H1 (cell line): Measurements from ENCODE around the gene CTDNEP1. TPM values are rescaled to one million over a fixed set of nuclear protein-coding genes. Genes with fewer than 3 reads are reported as not detected.

Experiments
- CTCF ChIA-PET: fragments of 300-600 bp; sonication (Branson Sonifier 250); formaldehyde crosslinking; loops from one replicate; lab custom pipeline; 2021; ENCODE audit not compliant: partially characterized antibody; lab: Charles Lee
- POLR2A ChIA-PET: fragments of 300-600 bp; sonication (Branson Sonifier 250); formaldehyde crosslinking; loops from one replicate; lab custom pipeline; 2021; ENCODE audit warnings: inconsistent platforms; ENCODE audit not compliant: partially characterized antibody; lab: Charles Lee
- DNase-seq, 2 experiments: peaks; one replicate each; pipeline versions ENCODE4 v3.0.0 to v3.0.0-alpha.2; 2010 to 2022; ENCODE audit warnings: low spot score in 2 of 2, low read depth in 1 of 2, mixed read lengths in 1 of 2
- FAIRE-seq: peaks from 2 replicates; lab custom pipeline; 2011; peaks lifted over from hg19 to GRCh38; lab: Jason Lieb, UNC
- H2AFZ ChIP-seq: 2 replicates; pipeline ENCODE4 v1.8.1; 2012; ENCODE audit warnings: low read length, inconsistent platforms
- H2AK5ac ChIP-seq: 2 replicates; pipeline ENCODE4 v1.6.1; 2013; ENCODE audit warnings: low read depth, low read length
- H2BK120ac ChIP-seq: replicated peaks from 2 replicates; pipeline ENCODE3; 2013; ENCODE audit warnings: low read depth, low read length, inconsistent platforms
- H2BK12ac ChIP-seq: 2 replicates; pipeline ENCODE4 v1.6.1; 2013; ENCODE audit warnings: low read depth, low read length
- H2BK15ac ChIP-seq: 2 replicates; pipeline ENCODE4 v1.6.1; 2013; ENCODE audit warnings: low read length
- H2BK20ac ChIP-seq: 2 replicates; pipeline ENCODE4 v1.6.1; 2013; ENCODE audit warnings: low read length
- H2BK5ac ChIP-seq: 2 replicates; pipeline ENCODE4 v1.6.1; 2013; ENCODE audit warnings: low read depth, low read length
- H3K14ac ChIP-seq: 2 replicates; pipeline ENCODE4 v1.6.1; 2013; ENCODE audit warnings: inconsistent platforms; ENCODE audit not compliant: insufficient read length
- H3K18ac ChIP-seq: 2 replicates; pipeline ENCODE4 v1.6.1; 2013; ENCODE audit warnings: low read length; ENCODE audit errors: extremely low read depth
- H3K23ac ChIP-seq: 2 replicates; pipeline ENCODE4 v1.6.1; 2013; ENCODE audit warnings: inconsistent platforms; ENCODE audit not compliant: insufficient read length
- H3K23me2 ChIP-seq: 2 replicates; pipeline ENCODE4 v1.6.1; 2013; ENCODE audit warnings: low read depth, low read length
- H3K27ac ChIP-seq: 2 replicates; pipeline ENCODE4 v1.6.1; 2011; ENCODE audit warnings: low read depth, low read length, inconsistent platforms
- H3K27me3 ChIP-seq, 4 experiments: replicated peaks in 1 of 4; 1 replicate in 1 of 4; 2 replicates in 3 of 4; pipeline versions ENCODE4 v1.6.1 to v1.8.1; 2011 to 2013; ENCODE audit warnings: low read length in 3 of 4, mild to moderate bottlenecking in 3 of 4, inconsistent platforms in 2 of 4, mixed read lengths in 2 of 4, moderate library complexity in 1 of 4; ENCODE audit not compliant: control insufficient read depth in 3 of 4, insufficient read depth in 3 of 4; ENCODE audit errors: extremely low read depth in 1 of 4
- H3K36me3 ChIP-seq, 4 experiments: 2 replicates each; pipeline versions ENCODE4 v1.6.1 to v1.8.1; 2011 to 2013; ENCODE audit warnings: mild to moderate bottlenecking in 4 of 4, low read length in 3 of 4, moderate library complexity in 2 of 4, control low read depth in 1 of 4, inconsistent platforms in 1 of 4; ENCODE audit not compliant: insufficient read depth in 4 of 4, control insufficient read depth in 2 of 4
- H3K4ac ChIP-seq: replicated peaks from 2 replicates; pipeline ENCODE3; 2013; ENCODE audit warnings: low read length, low read depth, mixed read lengths, inconsistent platforms; ENCODE audit not compliant: insufficient read length
- H3K4me1 ChIP-seq, 4 experiments: replicated peaks in 1 of 4; 1 replicate in 1 of 4; 2 replicates in 3 of 4; pipeline versions ENCODE4 v1.6.1 to v1.8.1; 2011 to 2013; ENCODE audit warnings: low read length in 3 of 4, inconsistent platforms in 2 of 4, mixed read lengths in 1 of 4; ENCODE audit not compliant: insufficient read depth in 4 of 4, control insufficient read depth in 3 of 4
- H3K4me2 ChIP-seq, 2 experiments: 2 replicates each; pipeline versions ENCODE4 v1.6.1 to v1.8.1; 2011 to 2013; ENCODE audit warnings: low read depth in 2 of 2, low read length in 2 of 2, control low read depth in 1 of 2, inconsistent platforms in 1 of 2, mild to moderate bottlenecking in 1 of 2; ENCODE audit not compliant: insufficient read depth in 1 of 2
- H3K4me3 ChIP-seq, 4 experiments: fragments of 200-600, 300-600 bp in 1 of 4; sonication (generic), shearing (Covaris generic), sonication (Bioruptor Twin) in 1 of 4; 2 replicates each; pipeline versions ENCODE4 v1.5.1 to v1.8.1; 2011 to 2016; ENCODE audit warnings: low read length in 4 of 4, low read depth in 3 of 4, control low read depth in 2 of 4, inconsistent platforms in 2 of 4, mild to moderate bottlenecking in 2 of 4, mixed read lengths in 1 of 4, moderate library complexity in 1 of 4; ENCODE audit not compliant: insufficient read depth in 2 of 4; ENCODE audit errors: extremely low read depth in 1 of 4
- H3K56ac ChIP-seq: replicated peaks from 2 replicates; pipeline ENCODE3; 2013; ENCODE audit warnings: low read depth, mild to moderate bottlenecking, mixed read lengths, low read length, inconsistent platforms; ENCODE audit not compliant: insufficient read length
- H3K79me1 ChIP-seq: 2 replicates; pipeline ENCODE4 v1.6.1; 2013; ENCODE audit warnings: low read depth, low read length, control low read depth
- H3K79me2 ChIP-seq, 2 experiments: 2 replicates each; pipeline versions ENCODE4 v1.6.1 to v1.8.1; 2012 to 2013; ENCODE audit warnings: low read length in 2 of 2, mild to moderate bottlenecking in 2 of 2, inconsistent platforms in 1 of 2; ENCODE audit not compliant: insufficient read depth in 2 of 2, control insufficient read depth in 1 of 2
- H3K9ac ChIP-seq, 4 experiments: replicated peaks in 1 of 4; 1 replicate in 1 of 4; 2 replicates in 3 of 4; pipeline versions ENCODE4 v1.6.1 to v1.8.1; 2011 to 2013; ENCODE audit warnings: low read depth in 3 of 4, low read length in 3 of 4, control low read depth in 2 of 4, mild to moderate bottlenecking in 2 of 4, moderate library complexity in 2 of 4, inconsistent platforms in 1 of 4; ENCODE audit errors: extremely low read depth in 1 of 4
- H3K9me3 ChIP-seq, 2 experiments: 2 replicates each; pipeline versions ENCODE4 v1.6.1 to v1.8.1; 2012 to 2013; ENCODE audit warnings: mild to moderate bottlenecking in 2 of 2, moderate library complexity in 2 of 2, control low read depth in 1 of 2, inconsistent platforms in 1 of 2, low read depth in 1 of 2, low read length in 1 of 2, mixed read lengths in 1 of 2; ENCODE audit not compliant: insufficient read depth in 2 of 2
- H4K20me1 ChIP-seq, 2 experiments: replicated peaks in 1 of 2; 2 replicates each; pipeline versions ENCODE3 to v1.8.1; 2011 to 2013; ENCODE audit warnings: inconsistent platforms in 2 of 2, low read length in 2 of 2, mild to moderate bottlenecking in 1 of 2; ENCODE audit not compliant: insufficient read depth in 2 of 2, control insufficient read depth in 1 of 2
- H4K5ac ChIP-seq: 2 replicates; pipeline ENCODE4 v1.6.1; 2013; ENCODE audit warnings: low read length, low read depth, mixed read lengths, inconsistent platforms; ENCODE audit not compliant: insufficient read length
- H4K8ac ChIP-seq: 2 replicates; pipeline ENCODE4 v1.8.0; 2013; ENCODE audit warnings: mild to moderate bottlenecking, moderate library complexity, low read length, inconsistent platforms; ENCODE audit not compliant: insufficient read depth; ENCODE audit errors: extremely low read depth
- H4K91ac ChIP-seq: replicated peaks from 2 replicates; pipeline ENCODE3; 2013; ENCODE audit warnings: low read length, mixed read lengths, inconsistent platforms; ENCODE audit not compliant: insufficient read length
- ASH2L ChIP-seq: fragments of 200-600, 300-600 bp; sonication (generic); IDR thresholded peaks from one replicate; pipeline ENCODE4 v1.7.1; 2017; ENCODE audit warnings: low read length
- BCL11A ChIP-seq, 2 experiments: IDR thresholded peaks; one replicate each; pipeline ENCODE4 v1.6.1; 2011; ENCODE audit warnings: low read depth in 2 of 2, low read length in 2 of 2, mild to moderate bottlenecking in 2 of 2
- CTBP2 ChIP-seq: IDR thresholded peaks from 2 replicates; pipeline ENCODE4 v1.7.0; 2011; ENCODE audit warnings: borderline replicate concordance, mild to moderate bottlenecking, moderate library complexity, mixed read lengths, low read length; ENCODE audit not compliant: insufficient read depth, insufficient read length
- CTCF ChIP-seq, 3 experiments: IDR thresholded peaks; 1 replicate in 2 of 3; 2 replicates in 1 of 3; pipeline versions ENCODE4 v1.5.1 to v1.6.1; 2011; ENCODE audit warnings: low read length in 3 of 3, mild to moderate bottlenecking in 3 of 3, inconsistent platforms in 2 of 3, low read depth in 1 of 3, moderate library complexity in 1 of 3; ENCODE audit not compliant: insufficient read depth in 1 of 3; ENCODE audit errors: control extremely low read depth in 1 of 3
- KDM4A ChIP-seq: IDR thresholded peaks from one replicate; pipeline ENCODE4 v1.7.1; 2012; ENCODE audit warnings: low read depth, mild to moderate bottlenecking, moderate library complexity, low read length, inconsistent platforms; ENCODE audit not compliant: severe bottlenecking
- MAFK ChIP-seq: IDR thresholded peaks from 2 replicates; pipeline ENCODE4 v1.6.1; 2012; ENCODE audit warnings: low read depth, mild to moderate bottlenecking, improper control_type of control experiment, low read length
- RXRA ChIP-seq: IDR thresholded peaks from 2 replicates; pipeline ENCODE4 v1.6.1; 2011; ENCODE audit warnings: low read depth, mild to moderate bottlenecking, low read length, moderate library complexity; ENCODE audit not compliant: insufficient read depth
- SP2 ChIP-seq: IDR thresholded peaks from 2 replicates; pipeline ENCODE4 v1.6.1; 2012; ENCODE audit warnings: mild to moderate bottlenecking, low read length, inconsistent platforms
- WGBS, 2 experiments: shearing (Covaris generic) in 1 of 2; methylation state at CpG; one replicate each; pipeline versions ENCODE4 v1.1.6 to v1.1.7; 2013 to 2015; ENCODE audit warnings: low lambda C conversion rate in 2 of 2, mixed read lengths in 2 of 2, inconsistent platforms in 1 of 2, low coverage in 1 of 2, missing lambda C conversion rate in 1 of 2; ENCODE audit not compliant: insufficient replicate concordance in 2 of 2, insufficient coverage in 1 of 2, insufficient read length in 1 of 2; ENCODE audit errors: extremely low coverage in 1 of 2, missing lambda C conversion rate in 1 of 2; 5-methylcytosine and 5-hydroxymethylcytosine counted together
- polyA plus RNA-seq, 7 experiments: library from polyadenylated mRNA; depleted of rRNA in 3 of 7; stranded (reverse) in 5 of 7; unstranded in 2 of 7; fragments of >200 nt in 5 of 7; fragments of 200-250 nt in 2 of 7; gene quantifications; 1 replicate in 5 of 7; 2 replicates in 1 of 7; 4 replicates in 1 of 7; pipeline versions ENCODE4 v1.2.1 to v1.2.3, GENCODE V29; 2011 to 2013; ENCODE audit warnings: missing spikeins in 2 of 7, mixed read lengths in 2 of 7
- total RNA-seq: library from RNA; stranded (reverse); fragmentation: NEBNext Ultra II Directional; extraction: Animal tissue kit (Norgen Biotek cat#: 25700); gene quantifications from 2 replicates; pipeline ENCODE4 v1.2.1, GENCODE V29; 2021
- TF ChIP-seq, protein P1 (sequence below): IDR thresholded peaks from 2 replicates; pipeline ENCODE4 v1.6.1; 2012; ENCODE audit warnings: inconsistent platforms

Gene CTDNEP1
- total and polyA plus RNA-seq, 2 of the 8 experiments (the other 6 are each of a cell fraction or from before 2014, with no cell fraction given) = 114 to 123 TPM

- peak overlapping the region; percentile 35 for H4K5ac ChIP-seq
- H3K18ac ChIP-seq = peak overlapping the region; percentile 88
- H3K36me3 ChIP-seq = peaks cover 19 to 29% (median 25%) of the 10 kb centered on the region in 4 experiments
- no peak overlapping the region for H3K56ac ChIP-seq
- 2% methylated on average over 31 of the region's 34 CpGs; no CpG with 5 or more reads in 1 of the 2 experiments for WGBS, 2 experiments
- no peak overlapping the region for H3K14ac ChIP-seq
- H2AK5ac ChIP-seq = no peak overlapping the region
- H3K79me2 ChIP-seq = peaks cover 0 to 31% of the 10 kb centered on the region in 2 experiments; a peak in 2 of 4 replicates
- peaks cover 22% of the 10 kb centered on the region; the same call in 1 of the 2 replicates for H3K79me1 ChIP-seq
- H3K9ac ChIP-seq = peak overlapping the region in 2 of 4 experiments; percentile 56 to 63; a peak in 3 of 7 replicates
- peaks cover 18% of the 10 kb centered on the region; the same call in 1 of the 2 replicates for H3K23me2 ChIP-seq
- ChIA-PET CTCF (interaction anchor here (0.7 to 0.8 kb wide), 2 partner anchors 27 to 33 kb away, joined by 3 to 4 read pairs; no protein-coding TSS in a partner anchor), POLR2A (interaction anchor here (1.1 to 2.0 kb wide), 5 partner anchors 10 to 57 kb away, joined by 4 to 8 read pairs (median 4); partner anchors contain the start of genes CLDN7, DLG4, DVL2 and PHF23)
- peak overlapping the region; percentile 64 to 79 for H3K4me2 ChIP-seq
- peak; percentile 85 for FAIRE-seq
- no peak overlapping the region for H2BK12ac ChIP-seq
- H3K27me3 ChIP-seq = no peaks in the 10 kb centered on the region; a peak in 1 of 7 replicates
- H2BK15ac ChIP-seq = no peak overlapping the region
- no peak overlapping the region for H3K23ac ChIP-seq
- H2BK120ac ChIP-seq = no peak overlapping the region
- peaks cover 3 to 20% of the 10 kb centered on the region in 2 experiments for H4K20me1 ChIP-seq
- DNase-seq = peak; percentile 89 to 97
- no peak overlapping the region for H4K91ac ChIP-seq
- peaks cover 5 to 28% (median 23%) of the 10 kb centered on the region in 4 experiments for H3K4me1 ChIP-seq
- H3K4me3 ChIP-seq = peak overlapping the region; percentile 40 to 69 (median 59)
- no peaks in the 10 kb centered on the region for H3K9me3 ChIP-seq
- H2BK5ac ChIP-seq = peak overlapping the region; percentile 90
- H4K8ac ChIP-seq = no peak overlapping the region
- H2BK20ac ChIP-seq = no peak overlapping the region
- no peak overlapping the region for H3K4ac ChIP-seq
- H2AFZ ChIP-seq = no peak overlapping the region
- H3K27ac ChIP-seq = peak overlapping the region; percentile 68
- TF ChIP-seq RXRA = no peak
- TF ChIP-seq SP2 = no peak
- no peak for TF ChIP-seq BCL11A (IDR thresholded peaks at IDR 0.05; ENCODE audit: low read depth in 2 of 2, low read length in 2 of 2)
- TF ChIP-seq, protein P1, sequence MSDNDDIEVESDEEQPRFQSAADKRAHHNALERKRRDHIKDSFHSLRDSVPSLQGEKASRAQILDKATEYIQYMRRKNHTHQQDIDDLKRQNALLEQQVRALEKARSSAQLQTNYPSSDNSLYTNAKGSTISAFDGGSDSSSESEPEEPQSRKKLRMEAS = 0 out of 2 replicates have a peak, but pooled peaks have one; percentile 42
- TF ChIP-seq MAFK = no peak
- no peak for TF ChIP-seq CTCF (IDR thresholded peaks at IDR 0.05; ENCODE audit: control extremely low read depth in 1 of 3, insufficient read depth in 1 of 3, low read depth in 1 of 3, low read length in 3 of 3)
- peak; percentile 44 for TF ChIP-seq CTBP2
- peak; percentile 63 for TF ChIP-seq KDM4A
- no peak for TF ChIP-seq ASH2L
Measured at GRCh38 chr17:7204828-7205461, 46.6 kb downstream of the CTDNEP1 start.
